IPS-NIHi7 (cell line): Measurements from ENCODE around the gene MPRIP.
"Not testable (repeated sequence)": the region's sequence is repeated elsewhere in the genome, so short reads cannot be mapped to it uniquely, and the experiment has no call there.

Experiments used
- DNase-seq: peaks from one replicate; pipeline ENCODE4 v3.0.0; 2012; ENCODE audit warnings: mixed read lengths; ENCODE audit errors: extremely low spot score

Gene MPRIP

GRCh38 chr17:17144916-17145665, 102.8 kb downstream of the MPRIP start:
- no peak for DNase-seq

GRCh38 chr17:17146786-17147406, 104.6 kb downstream of the MPRIP start:
- DNase-seq = peak; percentile 76

GRCh38 chr17:17147821-17148220, 105.6 kb downstream of the MPRIP start:
- no peak for DNase-seq

GRCh38 chr17:17149520-17150447, 107.5 kb downstream of the MPRIP start:
- no peak for DNase-seq

DNA sequence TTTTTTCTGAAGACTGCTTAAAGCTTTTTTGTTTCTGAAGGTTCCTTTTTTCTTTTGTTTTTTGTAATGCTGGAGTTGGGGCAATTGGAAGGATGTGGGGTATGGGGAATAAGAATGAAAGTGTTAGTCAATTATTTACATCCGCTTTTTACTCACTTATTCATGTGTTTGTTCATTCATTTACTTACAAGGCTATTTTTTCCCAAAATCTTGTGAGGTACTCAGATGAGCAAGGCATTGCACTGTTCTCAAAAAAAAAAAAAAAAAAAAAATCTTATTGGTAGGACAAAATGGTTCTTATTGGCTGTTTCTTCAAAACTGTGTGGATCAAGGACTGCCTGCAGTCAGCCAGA, 108.2 kb downstream of the MPRIP start:
- DNase-seq = no peak

DNA sequence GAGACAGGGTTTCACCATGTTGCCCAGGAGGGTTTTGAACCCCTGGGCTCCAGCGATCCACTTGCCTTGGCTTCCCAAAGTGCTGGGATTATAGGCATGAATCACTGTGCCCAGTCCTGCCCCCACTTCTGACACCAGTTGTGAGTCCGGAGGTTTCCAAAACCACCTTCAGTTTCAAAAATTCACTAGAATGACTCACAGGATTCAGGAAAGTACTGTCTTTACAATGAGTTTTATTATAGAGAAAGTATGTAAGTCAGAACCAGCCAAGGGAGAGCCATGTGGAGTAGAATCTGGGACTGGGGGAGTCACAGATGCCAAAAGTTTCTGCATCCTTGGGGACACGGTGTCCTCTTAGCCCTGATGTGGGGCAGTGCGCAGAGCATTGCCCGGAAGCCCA, 108.8 kb downstream of the MPRIP start:
- DNase-seq = no peak

DNA sequence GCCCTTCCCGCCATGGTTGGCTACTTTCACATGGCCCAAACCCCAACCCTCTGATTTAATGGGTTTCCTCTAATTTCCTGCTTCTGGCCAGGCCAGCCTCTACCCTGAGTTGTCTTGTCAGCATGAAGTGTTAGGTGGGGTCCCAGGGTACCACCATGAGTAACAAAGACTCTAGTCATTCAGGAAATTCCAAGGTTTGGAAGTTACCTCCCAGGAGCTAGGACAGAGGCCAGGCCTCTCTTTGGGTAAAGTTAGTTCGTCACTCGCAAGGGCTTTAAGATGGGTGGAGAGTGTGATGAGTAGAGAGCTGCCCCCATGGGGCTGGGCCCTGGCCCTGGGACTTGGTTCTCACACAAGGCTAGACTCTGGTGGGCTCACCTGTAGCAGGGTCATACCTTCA, 109.3 kb downstream of the MPRIP start:
- DNase-seq = no peak

DNA sequence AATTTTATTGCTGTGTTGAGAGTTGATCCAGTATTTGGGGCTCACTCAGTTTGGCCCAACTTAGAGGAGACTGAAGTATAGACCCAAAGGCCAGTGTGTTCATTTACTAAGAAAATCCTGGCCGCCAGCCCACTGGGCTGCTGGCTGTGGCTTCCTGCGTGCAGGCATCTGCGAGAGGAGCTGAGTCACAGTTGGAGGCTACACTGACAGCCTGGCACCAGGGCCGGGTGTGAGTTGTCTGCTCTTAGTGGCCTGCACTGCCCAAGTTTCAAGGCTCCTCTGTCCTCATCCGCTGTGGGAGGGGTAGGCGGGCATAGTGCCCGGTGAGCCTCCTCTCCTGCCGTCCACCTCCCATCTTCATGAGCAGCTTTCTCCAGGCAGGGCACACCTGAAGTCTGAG, 109.7 kb downstream of the MPRIP start:
- no peak for DNase-seq

DNA sequence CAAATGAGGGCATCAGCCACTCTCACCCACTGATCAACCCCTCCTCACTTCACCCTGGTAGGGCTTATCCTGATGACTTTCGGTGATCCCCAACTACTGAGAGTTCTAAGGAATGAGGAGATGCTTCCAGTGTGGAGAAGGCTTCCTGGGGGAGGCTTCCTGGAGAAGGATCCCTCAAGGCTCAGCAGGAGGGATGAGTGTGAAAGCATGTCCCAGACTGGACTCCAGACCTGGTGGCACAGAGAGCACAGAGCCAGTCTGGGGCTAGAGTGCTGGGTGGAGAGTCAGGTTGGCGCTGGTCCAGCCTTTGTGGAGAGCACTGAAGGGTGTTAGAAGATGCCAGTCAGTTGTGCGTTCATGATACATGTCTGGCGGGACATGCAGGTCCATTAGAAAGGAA, 110.1 kb downstream of the MPRIP start:
- no peak for DNase-seq

GRCh38 chr17:17153071-17153470, 110.8 kb downstream of the MPRIP start:
- DNase-seq = no peak

DNA sequence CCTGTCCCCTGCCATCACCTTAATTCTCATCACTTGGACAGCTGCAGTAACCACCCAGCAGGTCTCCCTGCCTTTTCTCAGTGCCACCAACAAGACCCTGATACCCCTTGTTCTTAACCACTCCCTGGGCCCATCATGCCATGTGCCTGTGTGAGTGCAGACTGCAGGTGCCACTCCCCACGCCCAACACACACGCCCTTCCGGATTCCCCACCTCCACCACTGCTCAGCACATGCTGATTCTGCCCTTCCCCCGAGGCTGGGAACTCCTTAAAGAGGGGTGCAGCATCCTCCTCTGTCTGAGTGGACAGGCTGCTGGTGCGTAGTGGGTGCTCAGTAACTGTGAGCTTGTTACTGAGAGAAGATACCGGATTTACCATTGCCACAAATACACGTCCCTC, 111.5 kb downstream of the MPRIP start:
- no peak for DNase-seq

DNA sequence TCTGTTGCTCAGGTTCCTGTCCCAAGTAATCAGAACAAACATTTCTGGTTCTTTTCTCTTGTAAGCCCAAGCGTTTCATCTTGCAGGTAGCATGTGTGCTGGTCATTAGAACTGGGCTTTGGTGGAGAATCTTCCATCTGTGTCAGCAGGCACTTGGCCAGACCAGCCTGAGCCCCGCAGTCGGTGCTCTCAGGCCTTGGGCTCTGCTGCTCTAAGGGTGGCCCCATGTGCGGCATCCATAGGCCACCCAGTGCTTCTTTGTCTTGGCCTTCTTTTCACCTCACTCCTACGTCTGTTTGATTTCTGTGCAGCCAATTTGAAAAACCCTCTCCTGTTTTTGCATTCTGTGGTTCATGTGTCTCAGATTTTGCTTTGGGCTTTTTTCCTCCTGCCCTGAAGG, 112.3 kb downstream of the MPRIP start:
- no peak for DNase-seq

DNA sequence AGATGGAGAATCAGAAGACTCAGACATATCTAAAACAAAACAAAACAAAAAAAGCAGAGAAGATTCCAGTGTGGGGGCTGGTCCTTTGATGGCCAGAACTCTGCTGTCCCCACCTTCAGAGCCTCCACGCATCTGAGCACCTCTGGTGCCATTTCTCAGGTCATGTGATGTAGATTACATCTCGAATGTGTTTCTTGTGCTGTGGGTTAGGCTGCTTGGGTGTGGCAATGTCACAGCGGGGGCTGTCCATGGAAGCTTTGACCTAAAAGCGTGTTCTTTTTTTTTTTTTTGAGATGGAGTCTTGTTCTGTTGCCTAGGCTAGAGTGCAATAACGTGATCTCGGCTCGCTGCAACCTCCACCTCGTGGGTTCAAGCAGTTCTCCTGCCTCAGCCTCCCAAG, 112.7 kb downstream of the MPRIP start:
- DNase-seq = no peak

- no peak for DNase-seq
Observed at GRCh38 chr17:17155568-17155967, 113.3 kb downstream of the MPRIP start.

- DNase-seq = no peak
Observed at GRCh38 chr17:17156107-17156506, 113.8 kb downstream of the MPRIP start.

GRCh38 chr17:17156511-17156910, 114.3 kb downstream of the MPRIP start:
- no peak for DNase-seq

GRCh38 chr17:17157041-17157440, 114.8 kb downstream of the MPRIP start:
- DNase-seq = no peak

DNA sequence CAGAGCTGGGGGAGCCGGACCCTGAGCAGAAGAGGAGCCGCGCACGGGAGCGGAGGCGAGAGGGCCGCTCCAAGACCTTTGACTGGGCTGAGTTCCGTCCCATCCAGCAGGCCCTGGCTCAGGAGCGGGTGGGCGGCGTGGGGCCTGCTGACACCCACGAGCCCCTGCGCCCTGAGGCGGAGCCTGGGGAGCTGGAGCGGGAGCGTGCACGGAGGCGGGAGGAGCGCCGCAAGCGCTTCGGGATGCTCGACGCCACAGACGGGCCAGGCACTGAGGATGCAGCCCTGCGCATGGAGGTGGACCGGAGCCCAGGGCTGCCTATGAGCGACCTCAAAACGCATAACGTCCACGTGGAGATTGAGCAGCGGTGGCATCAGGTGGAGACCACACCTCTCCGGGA, 116.2 kb downstream of the MPRIP start:
- not testable (repeated sequence) for DNase-seq

DNA sequence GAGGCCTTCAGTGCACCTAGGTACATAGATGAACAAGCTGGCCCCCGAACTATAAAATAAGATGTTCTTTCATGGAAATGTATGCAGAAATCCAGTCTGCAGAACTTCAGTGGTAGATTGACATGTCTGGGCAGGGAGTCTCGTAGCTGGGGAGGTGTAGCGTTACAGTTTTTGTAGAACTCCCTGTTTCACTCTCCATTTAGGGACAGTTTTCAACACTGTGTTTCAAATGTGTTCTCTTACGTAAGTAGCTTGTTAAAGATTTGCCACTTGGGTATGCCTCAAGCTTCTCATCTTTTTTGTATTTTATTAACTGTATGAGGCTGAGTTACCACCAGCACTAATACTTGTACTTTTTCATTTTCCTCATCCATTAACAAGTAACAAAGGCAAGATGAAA, 117.3 kb downstream of the MPRIP start:
- DNase-seq = no peak

DNA sequence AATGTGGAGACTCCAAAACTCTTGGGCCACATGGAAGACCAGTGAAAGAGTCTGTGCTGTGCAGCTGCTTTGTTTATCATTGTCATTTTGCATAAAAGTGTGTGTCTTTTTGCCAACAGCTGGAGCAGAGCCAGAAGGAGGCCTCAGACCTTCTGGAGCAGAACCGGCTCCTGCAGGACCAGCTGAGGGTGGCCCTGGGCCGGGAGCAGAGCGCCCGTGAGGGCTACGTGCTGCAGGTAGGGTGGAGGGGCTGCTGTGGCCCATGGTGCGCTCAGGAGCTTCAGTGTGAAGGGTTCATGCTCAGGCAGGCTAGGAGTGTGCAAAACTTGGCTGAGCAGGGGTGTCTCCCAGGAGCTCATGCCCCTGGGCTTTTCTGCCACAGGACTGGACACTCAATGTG, 118.9 kb downstream of the MPRIP start:
- no peak for DNase-seq

GRCh38 chr17:17161759-17162158, 119.5 kb downstream of the MPRIP start:
- DNase-seq = no peak

DNA sequence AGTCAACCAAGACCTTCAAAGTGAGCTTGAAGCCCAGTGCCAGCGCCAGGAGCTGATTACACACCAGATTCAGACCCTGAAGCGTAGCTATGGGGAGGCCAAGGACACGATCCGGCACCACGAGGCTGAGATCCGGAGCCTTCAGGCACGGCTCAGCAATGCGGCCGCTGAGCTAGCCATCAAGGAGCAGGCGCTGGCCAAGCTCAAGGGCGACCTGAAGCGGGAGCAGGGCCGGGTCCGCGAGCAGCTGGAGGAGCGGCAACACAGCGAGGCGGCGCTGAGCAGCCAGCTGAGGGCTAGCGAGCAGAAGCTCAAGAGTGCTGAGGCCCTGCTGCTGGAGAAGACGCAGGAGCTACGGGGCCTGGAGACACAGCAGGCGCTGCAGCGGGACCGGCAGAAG, 121.9 kb downstream of the MPRIP start:
- DNase-seq = no peak

DNA sequence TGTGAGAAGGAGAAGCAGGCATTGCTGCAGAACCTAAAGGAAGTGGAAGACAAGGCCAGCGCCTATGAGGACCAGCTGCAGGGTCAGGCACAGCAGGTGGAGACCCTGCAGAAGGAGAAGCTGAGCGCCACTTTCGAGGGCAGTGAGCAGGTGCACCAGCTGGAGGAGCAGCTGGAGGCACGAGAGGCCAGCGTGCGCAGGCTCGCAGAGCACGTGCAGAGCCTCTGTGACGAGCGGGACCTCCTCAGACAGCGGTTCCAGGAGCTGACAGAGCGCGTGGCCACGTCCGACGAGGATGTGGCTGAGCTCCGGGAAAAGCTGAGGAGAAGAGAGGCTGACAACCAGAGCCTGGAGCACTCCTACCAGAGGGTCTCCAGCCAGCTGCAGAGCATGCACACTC, 122.4 kb downstream of the MPRIP start:
- DNase-seq = no peak
